GM18870 (cell line): ENCODE data around the gene TNIK.

ENCODE experiments used
- ATAC-seq: cut with Tn5 transposase; IDR thresholded peaks from one replicate; pipeline ENCODE4 v1.9.1; 2021; ENCODE audit warnings: moderate library complexity; ENCODE audit not compliant: unreplicated experiment

Gene TNIK

GRCh38 chr3:171058873-171059603, 401.2 kb downstream of the TNIK start:
- no peak for ATAC-seq

- no peak for ATAC-seq
Observed at GRCh38 chr3:171058058-171058457, 402.1 kb downstream of the TNIK start.

- no peak for ATAC-seq
Observed at GRCh38 chr3:171057072-171057471, 403.1 kb downstream of the TNIK start.

GRCh38 chr3:171056528-171056927, 403.7 kb downstream of the TNIK start:
- no peak for ATAC-seq

GRCh38 chr3:171055336-171056178, 404.6 kb downstream of the TNIK start:
- no peak for ATAC-seq

- ATAC-seq, result no peak
Observed at GRCh38 chr3:171054921-171055320, 405.3 kb downstream of the TNIK start.

- ATAC-seq, result no peak
Observed at GRCh38 chr3:171054231-171054630, 406.0 kb downstream of the TNIK start.

- peak; percentile 75 for ATAC-seq
Observed at GRCh38 chr3:171049861-171050444, 410.3 kb downstream of the TNIK start.

- no peak for ATAC-seq
Observed at GRCh38 chr3:171046760-171047159, 413.4 kb downstream of the TNIK start.

- no peak for ATAC-seq
Observed at GRCh38 chr3:171044835-171045793, 415.1 kb downstream of the TNIK start.

- ATAC-seq, result no peak
Observed at GRCh38 chr3:171044384-171044783, 415.8 kb downstream of the TNIK start.

- ATAC-seq, result no peak
Observed at GRCh38 chr3:171039674-171040073, 420.5 kb downstream of the TNIK start.

- ATAC-seq, result no peak
Observed at GRCh38 chr3:171038342-171038741, 421.9 kb downstream of the TNIK start.

GRCh38 chr3:171028779-171029232, 431.4 kb downstream of the TNIK start:
- no peak for ATAC-seq

GRCh38 chr3:171028025-171028778, 432.0 kb downstream of the TNIK start:
- ATAC-seq, result peak; percentile 63

GRCh38 chr3:171026597-171027293, 433.5 kb downstream of the TNIK start, which contains the start of gene SLC2A2:
TSS of gene SLC2A2 (minus strand) at chr3:171026720. CDS start at chr3:171026670, 50 bp downstream.
- ATAC-seq, result no peak

GRCh38 chr3:171023566-171023965, 436.6 kb downstream of the TNIK start:
- ATAC-seq, result no peak

- ATAC-seq, result no peak
Observed at GRCh38 chr3:171021377-171021776, 438.8 kb downstream of the TNIK start.
